ENCODE measurements around the gene ADCK1. TPM values are rescaled to one million over a fixed set of nuclear protein-coding genes. Genes with fewer than 3 reads are reported as not detected.

Gene ADCK1
- total RNA-seq, 2 donors from 2014 or later = 6.9 to 7.4 TPM

DNA sequence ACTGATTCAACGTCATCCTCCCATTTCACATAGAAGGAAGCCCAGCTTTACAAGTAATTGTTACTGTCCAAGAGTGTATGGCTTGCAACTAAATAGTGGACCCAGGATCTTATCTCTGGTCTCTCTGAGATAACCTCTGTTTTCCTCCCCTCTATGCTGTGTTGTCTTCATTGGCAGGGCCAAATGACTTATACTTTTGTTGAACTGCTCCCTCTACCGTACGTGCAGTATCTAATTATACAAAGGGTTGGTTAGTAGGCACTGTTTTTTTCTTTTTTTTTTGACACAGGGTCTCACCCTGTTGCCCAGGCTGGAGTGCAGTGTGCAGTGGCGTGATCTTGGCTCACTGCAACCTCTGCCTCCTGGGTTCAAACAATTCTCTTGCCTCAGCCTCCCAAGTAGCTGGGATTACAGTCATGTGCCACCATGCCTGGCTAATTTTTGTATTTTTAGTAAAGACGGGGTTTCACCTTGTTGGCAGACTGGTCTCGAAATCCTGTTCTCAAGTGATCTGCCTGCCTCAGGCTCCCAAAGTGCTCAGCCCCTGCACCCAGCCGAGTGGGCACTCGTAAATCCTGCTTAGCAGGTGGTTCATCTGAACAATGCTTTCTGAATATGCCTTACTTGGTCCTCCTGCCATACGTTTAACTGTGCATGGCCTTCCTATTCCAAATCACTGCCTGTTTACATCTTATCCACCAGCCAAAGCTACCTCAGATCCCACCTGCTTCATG, 162.1 kb downstream of the ADCK1 start:
- Histone ChIP-seq H3K36me3 (ENCODE audit: control insufficient read depth, insufficient read depth, low read length) (no peaks in the 10 kb centered on the region), H3K27ac (ENCODE audit: low read depth, low read length) (no peak overlapping the region), H3K9me3 (ENCODE audit: control insufficient read depth, low read length) (no peaks in the 10 kb centered on the region), H3K4me3 (ENCODE audit: low read length) (no peak overlapping the region), H3K9ac (ENCODE audit: extremely low read depth, low read length, poor library complexity, severe bottlenecking) (no peak overlapping the region), H3K4me1 (ENCODE audit: control insufficient read depth, insufficient read depth, low read length) (no peaks in the 10 kb centered on the region), H3K27me3 (ENCODE audit: control insufficient read depth, insufficient read depth, low read length, poor library complexity, severe bottlenecking) (peaks cover 15% of the 10 kb centered on the region)
- H3K36me3 Mint-ChIP-seq (ENCODE audit: low read depth) = no peaks in the 10 kb centered on the region
- H3K9me3 Mint-ChIP-seq = no peaks in the 10 kb centered on the region
- no peak for DNase-seq
- H3K4me3 Mint-ChIP-seq = no peak overlapping the region
- 80 to 84% methylated on average over 9 of the region's 9 CpGs for WGBS, 2 experiments (ENCODE audit: insufficient coverage in 1 of 2, insufficient read length in 1 of 2)
- TF ChIP-seq, protein P1, sequence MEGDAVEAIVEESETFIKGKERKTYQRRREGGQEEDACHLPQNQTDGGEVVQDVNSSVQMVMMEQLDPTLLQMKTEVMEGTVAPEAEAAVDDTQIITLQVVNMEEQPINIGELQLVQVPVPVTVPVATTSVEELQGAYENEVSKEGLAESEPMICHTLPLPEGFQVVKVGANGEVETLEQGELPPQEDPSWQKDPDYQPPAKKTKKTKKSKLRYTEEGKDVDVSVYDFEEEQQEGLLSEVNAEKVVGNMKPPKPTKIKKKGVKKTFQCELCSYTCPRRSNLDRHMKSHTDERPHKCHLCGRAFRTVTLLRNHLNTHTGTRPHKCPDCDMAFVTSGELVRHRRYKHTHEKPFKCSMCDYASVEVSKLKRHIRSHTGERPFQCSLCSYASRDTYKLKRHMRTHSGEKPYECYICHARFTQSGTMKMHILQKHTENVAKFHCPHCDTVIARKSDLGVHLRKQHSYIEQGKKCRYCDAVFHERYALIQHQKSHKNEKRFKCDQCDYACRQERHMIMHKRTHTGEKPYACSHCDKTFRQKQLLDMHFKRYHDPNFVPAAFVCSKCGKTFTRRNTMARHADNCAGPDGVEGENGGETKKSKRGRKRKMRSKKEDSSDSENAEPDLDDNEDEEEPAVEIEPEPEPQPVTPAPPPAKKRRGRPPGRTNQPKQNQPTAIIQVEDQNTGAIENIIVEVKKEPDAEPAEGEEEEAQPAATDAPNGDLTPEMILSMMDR (conservative IDR thresholded peaks at IDR 0.05) = no peak
- H3K4me1 Mint-ChIP-seq = no peaks in the 10 kb centered on the region
- peaks cover 27% of the 10 kb centered on the region for H3K27me3 Mint-ChIP-seq (ENCODE audit: insufficient read depth)
- H3K27ac Mint-ChIP-seq = no peak overlapping the region

DNA sequence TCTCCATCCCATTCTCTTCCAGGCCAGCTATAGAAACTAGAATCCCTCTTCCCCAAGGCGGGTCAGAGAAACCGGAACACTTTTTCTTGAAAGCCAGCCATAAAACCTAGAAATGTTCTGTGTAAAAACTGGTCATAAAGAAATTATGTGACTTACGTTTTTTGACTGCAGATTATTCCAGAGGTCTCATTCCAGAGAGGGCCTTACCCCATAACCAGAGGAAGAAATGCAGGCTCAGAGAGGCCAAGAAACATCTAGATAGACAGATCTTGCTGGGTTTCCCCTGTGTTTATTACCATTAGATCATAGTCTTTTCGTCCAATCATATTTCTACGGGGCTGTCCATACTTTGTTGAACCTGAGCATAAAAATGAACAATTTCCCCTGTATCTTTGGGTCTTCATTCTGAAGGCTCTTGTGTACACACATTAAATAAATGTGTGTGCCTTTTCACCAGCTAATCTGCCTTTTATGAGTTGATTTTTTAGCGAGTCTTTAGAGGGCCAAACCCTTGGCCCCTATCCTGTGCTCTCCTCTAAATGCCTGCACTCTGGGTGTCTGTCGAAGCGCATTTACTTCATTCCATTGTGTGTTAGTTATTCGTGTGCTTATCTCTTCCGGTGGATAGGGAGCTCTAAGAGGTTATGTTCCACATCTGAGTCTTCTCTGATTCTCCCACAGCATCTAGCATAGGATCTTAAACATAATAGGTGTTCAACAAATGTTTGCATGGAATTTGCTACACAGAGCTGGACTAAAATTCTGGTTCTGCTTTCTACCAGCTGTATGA, 163.0 kb downstream of the ADCK1 start:
- Mint-ChIP-seq H3K9me3 (no peaks in the 10 kb centered on the region), H3K4me1 (no peaks in the 10 kb centered on the region), H3K36me3 (ENCODE audit: low read depth) (no peaks in the 10 kb centered on the region), H3K4me3 (no peak overlapping the region), H3K27me3 (ENCODE audit: insufficient read depth) (peaks cover 28% of the 10 kb centered on the region), H3K27ac (no peak overlapping the region)
- Histone ChIP-seq H3K4me1 (ENCODE audit: control insufficient read depth, insufficient read depth, low read length) (no peaks in the 10 kb centered on the region), H3K36me3 (ENCODE audit: control insufficient read depth, insufficient read depth, low read length) (no peaks in the 10 kb centered on the region), H3K9ac (ENCODE audit: extremely low read depth, low read length, poor library complexity, severe bottlenecking) (no peak overlapping the region), H3K27me3 (ENCODE audit: control insufficient read depth, insufficient read depth, low read length, poor library complexity, severe bottlenecking) (peaks cover 17% of the 10 kb centered on the region), H3K9me3 (ENCODE audit: control insufficient read depth, low read length) (no peaks in the 10 kb centered on the region), H3K27ac (ENCODE audit: low read depth, low read length) (no peak overlapping the region), H3K4me3 (ENCODE audit: low read length) (no peak overlapping the region)
- no peak for DNase-seq
- TF ChIP-seq, protein P1 (conservative IDR thresholded peaks at IDR 0.05) = no peak
- WGBS, 2 experiments (ENCODE audit: insufficient coverage in 1 of 2, insufficient read length in 1 of 2) = 88 to 89% methylated on average over 4 to 10 of the region's 10 CpGs

DNA sequence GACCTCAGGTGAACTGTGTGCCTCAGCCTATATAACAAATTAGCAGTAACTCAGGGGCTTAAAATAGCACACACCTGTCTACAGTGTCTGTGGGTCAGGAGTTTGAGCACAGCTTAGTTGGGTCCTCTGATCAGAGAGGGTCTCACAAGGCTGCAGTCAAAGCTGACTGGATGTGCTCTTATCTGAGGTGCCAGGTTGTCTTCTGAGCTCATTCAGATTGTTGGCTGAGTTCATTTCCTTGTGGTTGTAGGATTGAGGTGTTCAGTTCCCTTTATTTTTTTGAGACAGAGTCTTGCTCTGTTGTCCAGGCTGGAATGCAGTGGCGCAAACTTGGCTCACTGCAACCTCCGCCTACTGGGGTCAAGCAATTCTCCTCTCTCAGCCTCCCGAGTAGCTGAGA, 164.7 kb downstream of the ADCK1 start:
- no peaks in the 10 kb centered on the region for H3K36me3 ChIP-seq (ENCODE audit: control insufficient read depth, insufficient read depth, low read length)
- H3K4me3 Mint-ChIP-seq = no peak overlapping the region
- WGBS, 2 experiments (ENCODE audit: insufficient coverage in 1 of 2, insufficient read length in 1 of 2) = 95% methylated on average over 3 of the region's 3 CpGs
- no peak overlapping the region for H3K9ac ChIP-seq (ENCODE audit: extremely low read depth, low read length, poor library complexity, severe bottlenecking)
- H3K9me3 ChIP-seq (ENCODE audit: control insufficient read depth, low read length) = no peaks in the 10 kb centered on the region
- H3K36me3 Mint-ChIP-seq (ENCODE audit: low read depth) = no peaks in the 10 kb centered on the region
- peaks cover 29% of the 10 kb centered on the region for H3K27me3 Mint-ChIP-seq (ENCODE audit: insufficient read depth)
- H3K27ac Mint-ChIP-seq = no peak overlapping the region
- H3K9me3 Mint-ChIP-seq = no peaks in the 10 kb centered on the region
- H3K4me1 ChIP-seq (ENCODE audit: control insufficient read depth, insufficient read depth, low read length) = no peaks in the 10 kb centered on the region
- H3K27me3 ChIP-seq (ENCODE audit: control insufficient read depth, insufficient read depth, low read length, poor library complexity, severe bottlenecking) = peaks cover 17% of the 10 kb centered on the region
- H3K4me3 ChIP-seq (ENCODE audit: low read length) = no peak overlapping the region
- no peak overlapping the region for H3K27ac ChIP-seq (ENCODE audit: low read depth, low read length)
- TF ChIP-seq, protein P1 (conservative IDR thresholded peaks at IDR 0.05) = no peak
- H3K4me1 Mint-ChIP-seq = no peaks in the 10 kb centered on the region
- no peak for DNase-seq
